SK-N-SH treated with all-trans-retinoic acid at 6 μM for 48 hours (cell line): ENCODE data around the gene MSMB.

Source experiments
- ATAC-seq: fragments of 200-7000 bp; cut with Tn5 transposase; 3 replicates; pipeline ENCODE4 v1.9.1; 2020; ENCODE audit warnings: mild to moderate bottlenecking, moderate library complexity
- ARNTL ChIP-seq: fragments of 450-650 bp; formaldehyde crosslinking; IDR thresholded peaks from 2 replicates; pipeline ENCODE4 v1.5.0; 2020; ENCODE audit warnings: low read depth, mild to moderate bottlenecking, moderate library complexity, borderline replicate concordance
- BACH2 ChIP-seq: fragments of 250-450 bp; sonication (Bioruptor Pico); IDR thresholded peaks from 2 replicates; pipeline ENCODE4 v1.9.0; 2021; ENCODE audit warnings: mild to moderate bottlenecking, borderline replicate concordance
- CSDC2 ChIP-seq: fragments of 250-450 bp; sonication (Bioruptor Pico); IDR thresholded peaks from 2 replicates; pipeline ENCODE4 v1.5.0; 2020; ENCODE audit warnings: mild to moderate bottlenecking, moderate library complexity
- ESRRG ChIP-seq: fragments of 250-450 bp; sonication (Bioruptor Pico); IDR thresholded peaks from 2 replicates; pipeline ENCODE4 v1.6.1; 2021; ENCODE audit warnings: mild to moderate bottlenecking
- ISL1 ChIP-seq: fragments of 250-450 bp; sonication (Bioruptor Pico); IDR thresholded peaks from 2 replicates; pipeline ENCODE4 v2.1.2; 2022; ENCODE audit warnings: mild to moderate bottlenecking, moderate library complexity
- OSR1 ChIP-seq: fragments of 250-450 bp; sonication (Bioruptor Pico); IDR thresholded peaks from 2 replicates; pipeline ENCODE4 v1.8.0; 2022; ENCODE audit warnings: moderate library complexity, mild to moderate bottlenecking, inconsistent platforms
- PPARA ChIP-seq: fragments of 250-450 bp; sonication (Bioruptor Pico); IDR thresholded peaks from 2 replicates; pipeline ENCODE4 v1.5.0; 2020; ENCODE audit warnings: mild to moderate bottlenecking, borderline replicate concordance
- RARB ChIP-seq: fragments of 250-450 bp; sonication (Bioruptor Pico); IDR thresholded peaks from 2 replicates; pipeline ENCODE4 v1.8.0; 2021; ENCODE audit warnings: mild to moderate bottlenecking, moderate library complexity
- ZC3H10 ChIP-seq: fragments of 250-450 bp; sonication (Bioruptor Pico); IDR thresholded peaks from 2 replicates; pipeline ENCODE4 v1.5.1; 2021; ENCODE audit warnings: mild to moderate bottlenecking, moderate library complexity
- ZFP3 ChIP-seq: fragments of 250-450 bp; sonication (Bioruptor Pico); IDR thresholded peaks from 2 replicates; pipeline ENCODE4 v1.5.0; 2020; ENCODE audit warnings: mild to moderate bottlenecking, moderate library complexity
- ZNF565 ChIP-seq: fragments of 450-650 bp; formaldehyde crosslinking; conservative IDR thresholded peaks from 2 replicates; pipeline ENCODE4 v1.5.0; 2020; ENCODE audit warnings: low read depth, mild to moderate bottlenecking, moderate library complexity
- ZNF70 ChIP-seq: fragments of 450-650 bp; formaldehyde crosslinking; IDR thresholded peaks from 2 replicates; pipeline ENCODE4 v1.5.0; 2020; ENCODE audit warnings: mild to moderate bottlenecking, moderate library complexity
- ZNF8 ChIP-seq: fragments of 450-650 bp; formaldehyde crosslinking; IDR thresholded peaks from 2 replicates; pipeline ENCODE4 v1.5.0; 2020; ENCODE audit warnings: mild to moderate bottlenecking, moderate library complexity
- TF ChIP-seq, protein P1 (sequence below): fragments of 250-450 bp; sonication (Bioruptor Pico); IDR thresholded peaks from 2 replicates; pipeline ENCODE4 v1.8.0; 2021; ENCODE audit warnings: low read depth, mild to moderate bottlenecking, moderate library complexity, borderline replicate concordance
- TF ChIP-seq, protein P2 (sequence below): fragments of 250-450 bp; sonication (Bioruptor Pico); IDR thresholded peaks from 2 replicates; pipeline ENCODE4 v1.5.1; 2020; ENCODE audit warnings: low read depth, mild to moderate bottlenecking, moderate library complexity
- TF ChIP-seq, protein P3 (sequence below): fragments of 250-450 bp; sonication (Bioruptor Pico); IDR thresholded peaks from 2 replicates; pipeline ENCODE4 v1.5.0; 2020; ENCODE audit warnings: mild to moderate bottlenecking, moderate library complexity
- TF ChIP-seq, protein P4 (sequence below): fragments of 250-450 bp; sonication (Bioruptor Pico); IDR thresholded peaks from 2 replicates; pipeline ENCODE4 v1.8.0; 2020; ENCODE audit warnings: mild to moderate bottlenecking, moderate library complexity, borderline replicate concordance

MSMB gene

DNA sequence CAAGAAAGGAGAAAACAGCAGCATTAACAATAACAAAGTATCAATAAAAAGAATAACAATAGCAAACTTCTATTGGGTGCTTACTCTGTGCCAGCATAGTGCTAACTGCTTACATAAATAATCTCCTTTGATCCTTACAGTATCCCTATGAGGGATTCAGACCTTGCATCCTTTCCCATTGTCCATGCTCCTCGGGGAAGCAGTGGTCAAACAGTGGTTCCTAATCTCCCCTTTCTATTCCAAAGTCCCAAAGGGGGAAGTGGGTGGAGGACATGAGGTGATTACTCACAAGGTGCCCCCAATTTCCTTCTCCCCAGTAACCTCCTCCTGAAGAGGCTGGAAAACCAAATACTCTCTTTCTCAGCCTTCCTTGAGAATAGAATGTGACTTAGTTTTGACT, 22.0 kb upstream of the MSMB start:
- TF ChIP-seq ZNF70 (CRISPR knock-in tag) (no peak), OSR1 (CRISPR knock-in tag) (no peak)
- no peak for ATAC-seq

DNA sequence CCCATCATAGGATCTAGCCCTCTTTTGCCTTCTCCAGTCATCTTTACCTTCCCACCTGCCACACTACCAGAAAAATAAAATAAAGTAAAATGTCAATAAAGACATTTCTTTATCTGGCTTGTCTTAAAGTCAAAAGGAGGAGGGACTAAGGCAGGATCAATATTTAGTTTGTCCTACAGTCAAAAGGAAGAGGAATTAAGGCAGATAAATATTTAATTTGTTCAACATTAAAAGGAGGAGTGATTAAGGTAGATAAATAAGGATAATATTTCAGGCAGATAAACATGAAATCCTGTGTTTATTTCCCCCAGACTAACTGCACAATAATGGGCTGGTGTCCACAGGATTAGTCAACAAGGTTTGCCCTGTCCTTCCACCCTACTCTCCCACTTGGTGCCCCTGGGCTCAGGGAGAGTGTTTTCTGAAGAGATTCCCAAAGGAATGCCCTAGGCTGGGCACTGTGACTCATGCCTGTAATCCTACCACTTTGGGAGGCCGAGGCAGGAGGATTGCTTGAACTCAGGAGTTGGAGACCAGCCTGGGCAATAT, 18.3 kb upstream of the MSMB start:
- no peak for ATAC-seq
- TF ChIP-seq ARNTL (CRISPR knock-in tag) (no peak), ESRRG (CRISPR knock-in tag) (no peak), PPARA (CRISPR knock-in tag) (no peak), CSDC2 (CRISPR knock-in tag) (no peak), BACH2 (CRISPR knock-in tag) (no peak), ZNF565 (no peak), ZNF8 (CRISPR knock-in tag) (no peak), RARB (no peak), ZNF70 (CRISPR knock-in tag) (no peak), ZFP3 (no peak), ISL1 (CRISPR knock-in tag) (no peak), ZC3H10 (CRISPR knock-in tag) (no peak), OSR1 (CRISPR knock-in tag) (no peak)
- TF ChIP-seq, protein P1, sequence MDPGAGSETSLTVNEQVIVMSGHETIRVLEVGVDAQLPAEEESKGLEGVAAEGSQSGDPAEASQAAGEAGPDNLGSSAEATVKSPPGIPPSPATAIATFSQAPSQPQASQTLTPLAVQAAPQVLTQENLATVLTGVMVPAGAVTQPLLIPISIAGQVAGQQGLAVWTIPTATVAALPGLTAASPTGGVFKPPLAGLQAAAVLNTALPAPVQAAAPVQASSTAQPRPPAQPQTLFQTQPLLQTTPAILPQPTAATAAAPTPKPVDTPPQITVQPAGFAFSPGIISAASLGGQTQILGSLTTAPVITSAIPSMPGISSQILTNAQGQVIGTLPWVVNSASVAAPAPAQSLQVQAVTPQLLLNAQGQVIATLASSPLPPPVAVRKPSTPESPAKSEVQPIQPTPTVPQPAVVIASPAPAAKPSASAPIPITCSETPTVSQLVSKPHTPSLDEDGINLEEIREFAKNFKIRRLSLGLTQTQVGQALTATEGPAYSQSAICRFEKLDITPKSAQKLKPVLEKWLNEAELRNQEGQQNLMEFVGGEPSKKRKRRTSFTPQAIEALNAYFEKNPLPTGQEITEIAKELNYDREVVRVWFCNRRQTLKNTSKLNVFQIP (CRISPR knock-in tag): no peak
- TF ChIP-seq, protein P2, sequence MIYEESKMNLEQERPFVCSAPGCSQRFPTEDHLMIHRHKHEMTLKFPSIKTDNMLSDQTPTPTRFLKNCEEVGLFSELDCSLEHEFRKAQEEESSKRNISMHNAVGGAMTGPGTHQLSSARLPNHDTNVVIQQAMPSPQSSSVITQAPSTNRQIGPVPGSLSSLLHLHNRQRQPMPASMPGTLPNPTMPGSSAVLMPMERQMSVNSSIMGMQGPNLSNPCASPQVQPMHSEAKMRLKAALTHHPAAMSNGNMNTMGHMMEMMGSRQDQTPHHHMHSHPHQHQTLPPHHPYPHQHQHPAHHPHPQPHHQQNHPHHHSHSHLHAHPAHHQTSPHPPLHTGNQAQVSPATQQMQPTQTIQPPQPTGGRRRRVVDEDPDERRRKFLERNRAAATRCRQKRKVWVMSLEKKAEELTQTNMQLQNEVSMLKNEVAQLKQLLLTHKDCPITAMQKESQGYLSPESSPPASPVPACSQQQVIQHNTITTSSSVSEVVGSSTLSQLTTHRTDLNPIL: no peak
- TF ChIP-seq, protein P3, sequence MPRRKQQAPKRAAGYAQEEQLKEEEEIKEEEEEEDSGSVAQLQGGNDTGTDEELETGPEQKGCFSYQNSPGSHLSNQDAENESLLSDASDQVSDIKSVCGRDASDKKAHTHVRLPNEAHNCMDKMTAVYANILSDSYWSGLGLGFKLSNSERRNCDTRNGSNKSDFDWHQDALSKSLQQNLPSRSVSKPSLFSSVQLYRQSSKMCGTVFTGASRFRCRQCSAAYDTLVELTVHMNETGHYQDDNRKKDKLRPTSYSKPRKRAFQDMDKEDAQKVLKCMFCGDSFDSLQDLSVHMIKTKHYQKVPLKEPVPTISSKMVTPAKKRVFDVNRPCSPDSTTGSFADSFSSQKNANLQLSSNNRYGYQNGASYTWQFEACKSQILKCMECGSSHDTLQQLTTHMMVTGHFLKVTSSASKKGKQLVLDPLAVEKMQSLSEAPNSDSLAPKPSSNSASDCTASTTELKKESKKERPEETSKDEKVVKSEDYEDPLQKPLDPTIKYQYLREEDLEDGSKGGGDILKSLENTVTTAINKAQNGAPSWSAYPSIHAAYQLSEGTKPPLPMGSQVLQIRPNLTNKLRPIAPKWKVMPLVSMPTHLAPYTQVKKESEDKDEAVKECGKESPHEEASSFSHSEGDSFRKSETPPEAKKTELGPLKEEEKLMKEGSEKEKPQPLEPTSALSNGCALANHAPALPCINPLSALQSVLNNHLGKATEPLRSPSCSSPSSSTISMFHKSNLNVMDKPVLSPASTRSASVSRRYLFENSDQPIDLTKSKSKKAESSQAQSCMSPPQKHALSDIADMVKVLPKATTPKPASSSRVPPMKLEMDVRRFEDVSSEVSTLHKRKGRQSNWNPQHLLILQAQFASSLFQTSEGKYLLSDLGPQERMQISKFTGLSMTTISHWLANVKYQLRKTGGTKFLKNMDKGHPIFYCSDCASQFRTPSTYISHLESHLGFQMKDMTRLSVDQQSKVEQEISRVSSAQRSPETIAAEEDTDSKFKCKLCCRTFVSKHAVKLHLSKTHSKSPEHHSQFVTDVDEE (CRISPR knock-in tag): no peak
- TF ChIP-seq, protein P4, sequence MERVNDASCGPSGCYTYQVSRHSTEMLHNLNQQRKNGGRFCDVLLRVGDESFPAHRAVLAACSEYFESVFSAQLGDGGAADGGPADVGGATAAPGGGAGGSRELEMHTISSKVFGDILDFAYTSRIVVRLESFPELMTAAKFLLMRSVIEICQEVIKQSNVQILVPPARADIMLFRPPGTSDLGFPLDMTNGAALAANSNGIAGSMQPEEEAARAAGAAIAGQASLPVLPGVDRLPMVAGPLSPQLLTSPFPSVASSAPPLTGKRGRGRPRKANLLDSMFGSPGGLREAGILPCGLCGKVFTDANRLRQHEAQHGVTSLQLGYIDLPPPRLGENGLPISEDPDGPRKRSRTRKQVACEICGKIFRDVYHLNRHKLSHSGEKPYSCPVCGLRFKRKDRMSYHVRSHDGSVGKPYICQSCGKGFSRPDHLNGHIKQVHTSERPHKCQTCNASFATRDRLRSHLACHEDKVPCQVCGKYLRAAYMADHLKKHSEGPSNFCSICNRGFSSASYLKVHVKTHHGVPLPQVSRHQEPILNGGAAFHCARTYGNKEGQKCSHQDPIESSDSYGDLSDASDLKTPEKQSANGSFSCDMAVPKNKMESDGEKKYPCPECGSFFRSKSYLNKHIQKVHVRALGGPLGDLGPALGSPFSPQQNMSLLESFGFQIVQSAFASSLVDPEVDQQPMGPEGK (CRISPR knock-in tag): no peak

DNA sequence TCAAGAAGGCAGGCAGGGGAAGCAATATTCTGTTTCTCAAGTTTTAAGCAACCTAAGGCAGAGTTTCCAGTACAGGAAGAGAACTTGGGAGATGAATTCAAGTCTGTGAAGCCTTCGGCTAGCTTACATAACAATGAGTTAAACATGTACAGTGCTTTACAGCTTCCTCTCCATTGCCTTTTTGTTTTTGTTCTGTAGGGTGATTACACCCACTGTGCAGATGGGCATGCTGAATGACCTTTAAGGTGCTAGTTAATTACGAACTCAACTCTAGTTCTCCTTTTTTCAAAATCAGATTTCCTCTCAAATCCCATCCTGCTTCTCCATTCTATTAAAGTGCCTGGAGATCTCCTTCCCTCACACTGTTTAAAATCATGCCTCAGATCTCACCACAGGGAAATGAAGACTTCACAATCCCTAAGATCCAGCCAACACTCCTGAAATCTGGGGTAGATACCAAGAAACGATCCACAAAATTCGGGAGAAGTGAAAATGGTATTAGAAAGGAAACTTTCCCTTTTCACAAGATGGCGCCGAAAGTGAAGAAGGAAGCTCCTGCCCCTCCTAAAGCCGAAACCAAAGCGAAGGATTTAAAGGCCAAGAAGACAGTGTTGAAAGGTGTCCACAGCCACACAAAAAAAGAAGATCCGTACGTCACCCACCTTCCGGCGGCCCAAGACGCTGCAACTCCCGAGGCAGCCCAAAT, 16.8 kb upstream of the MSMB start:
- TF ChIP-seq, protein P3 (CRISPR knock-in tag): no peak
- no peak for TF ChIP-seq ARNTL (CRISPR knock-in tag)
- TF ChIP-seq BACH2 (CRISPR knock-in tag): no peak
- no peak for ATAC-seq
